Glomerular visceral epithelial cell (primary cell): ENCODE measurements around the gene NTN1.

ENCODE experiments used
- DNase-seq: peaks from one replicate; pipeline ENCODE4 v3.0.0-alpha.2; 2016; ENCODE audit errors: extremely low spot score

NTN1 gene

GRCh38 chr17:9158544-9159452 lies 137.5 kb downstream of the NTN1 start:
- no peak for DNase-seq

- DNase-seq = no peak
These were observed 141.1 kb downstream of the NTN1 start for GRCh38 chr17:9162275-9162985.

GRCh38 chr17:9166788-9167187 lies 145.5 kb downstream of the NTN1 start:
- DNase-seq = no peak

DNA sequence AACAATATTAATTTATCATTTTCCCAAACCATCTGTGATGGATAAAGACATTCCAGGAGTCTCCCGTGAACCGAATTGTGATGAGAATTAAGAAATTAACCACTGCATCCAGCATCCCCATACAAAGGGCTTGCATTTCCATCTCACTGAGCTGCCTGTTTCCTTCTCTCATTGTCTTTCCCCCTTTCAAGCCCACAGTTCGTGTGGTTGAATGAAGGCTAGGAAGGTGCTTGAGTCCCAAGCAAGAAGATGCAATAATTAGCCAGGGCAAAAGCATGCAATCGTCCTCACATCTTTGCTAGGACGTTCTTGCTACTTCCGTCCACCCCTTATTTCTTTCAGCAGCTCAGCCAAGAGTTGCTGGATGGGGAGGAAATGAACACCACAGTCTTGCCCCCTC lies 146.1 kb downstream of the NTN1 start:
- DNase-seq = no peak

- DNase-seq = no peak
These were observed 147.8 kb downstream of the NTN1 start for GRCh38 chr17:9169116-9169515.

DNA sequence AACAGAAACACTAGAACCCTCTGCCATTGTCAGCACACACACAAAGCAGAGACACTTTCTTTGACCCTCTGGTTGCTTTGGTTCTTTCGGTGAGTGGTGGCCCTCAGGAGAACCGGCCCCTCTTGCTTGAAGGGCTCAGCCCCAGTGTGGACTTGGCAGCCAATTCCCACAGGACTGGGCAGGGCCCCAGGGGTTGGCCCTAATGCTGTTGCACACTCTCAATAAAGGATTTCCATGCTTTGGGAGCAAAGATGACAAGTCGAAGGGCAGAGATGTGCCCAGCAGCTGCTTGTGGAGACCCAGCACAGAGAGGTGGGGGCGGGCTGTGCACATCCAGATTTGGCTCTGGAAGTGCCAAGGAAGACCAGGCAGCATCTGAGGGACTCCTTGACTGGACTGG lies 149.0 kb downstream of the NTN1 start:
- DNase-seq = no peak

DNA sequence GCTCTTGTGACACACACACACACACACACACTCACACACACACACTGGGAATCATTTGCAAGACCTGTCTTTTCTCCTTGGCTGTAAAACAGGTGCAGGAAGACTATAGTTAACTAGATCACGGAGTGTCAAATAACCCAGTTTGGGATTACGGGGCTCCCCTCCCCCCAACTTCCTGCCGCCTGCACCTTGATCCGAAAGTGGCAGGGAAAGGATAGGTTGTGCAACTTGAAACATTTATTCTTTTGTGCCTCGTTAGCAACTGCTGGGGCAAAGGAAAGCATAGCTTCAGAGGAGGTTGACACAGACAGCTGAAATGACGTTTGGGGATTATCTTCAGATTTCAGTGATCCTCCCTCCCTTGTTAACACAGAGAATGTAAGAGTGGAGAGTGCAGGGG lies 149.5 kb downstream of the NTN1 start:
- no peak for DNase-seq

DNA sequence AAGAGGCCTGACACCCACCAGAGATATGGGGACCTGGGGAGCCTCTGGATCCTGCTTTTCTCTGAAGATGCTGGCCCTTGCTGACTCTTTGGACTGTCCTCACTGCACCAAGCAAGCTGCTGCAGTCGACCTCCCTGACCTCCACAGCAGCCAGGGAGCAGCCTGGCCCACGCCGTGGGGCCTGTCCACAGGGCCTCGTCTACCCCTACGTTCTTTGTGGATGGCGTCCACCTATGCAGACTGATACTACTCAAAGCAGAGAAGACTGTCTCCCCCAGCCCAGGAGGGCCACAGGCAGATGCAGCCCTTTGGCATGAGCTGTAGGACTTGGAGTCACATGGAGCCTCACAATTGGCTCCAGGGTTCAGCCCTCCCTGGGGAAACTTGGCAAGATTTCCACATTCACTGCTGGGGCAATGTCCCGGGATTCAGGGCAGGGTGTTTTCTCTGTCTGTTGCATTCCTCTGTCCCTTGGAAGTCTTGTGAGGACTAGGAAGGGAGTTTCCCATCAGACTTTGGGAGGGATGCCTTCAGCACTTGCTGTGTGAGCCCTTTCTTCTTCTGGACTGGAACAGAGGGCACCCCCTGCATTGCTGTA lies 152.2 kb downstream of the NTN1 start:
- DNase-seq = no peak

DNA sequence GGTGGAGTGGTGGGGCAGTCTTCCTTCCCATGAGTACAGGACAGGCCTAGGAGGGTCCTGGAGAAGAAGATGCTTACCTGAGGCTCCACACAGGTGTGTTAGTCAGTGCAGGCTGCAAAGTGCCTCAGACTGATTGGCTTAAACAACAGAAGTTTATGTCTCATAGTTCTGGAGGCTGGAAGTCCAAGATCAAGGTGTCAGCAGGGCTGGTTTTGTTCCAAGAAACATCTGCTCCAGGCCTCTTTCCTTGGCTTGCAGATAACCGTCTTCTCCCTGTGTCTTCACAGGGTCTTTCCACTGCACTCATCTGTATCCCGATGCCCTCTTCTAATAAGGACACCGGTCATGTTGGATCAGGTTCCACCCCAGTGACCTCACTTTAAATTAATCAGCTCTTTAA lies 153.0 kb downstream of the NTN1 start:
- no peak for DNase-seq

GRCh38 chr17:9174779-9175574 lies 153.7 kb downstream of the NTN1 start:
- DNase-seq = no peak

- DNase-seq = no peak
These were observed 154.6 kb downstream of the NTN1 start for GRCh38 chr17:9175700-9176467.

DNA sequence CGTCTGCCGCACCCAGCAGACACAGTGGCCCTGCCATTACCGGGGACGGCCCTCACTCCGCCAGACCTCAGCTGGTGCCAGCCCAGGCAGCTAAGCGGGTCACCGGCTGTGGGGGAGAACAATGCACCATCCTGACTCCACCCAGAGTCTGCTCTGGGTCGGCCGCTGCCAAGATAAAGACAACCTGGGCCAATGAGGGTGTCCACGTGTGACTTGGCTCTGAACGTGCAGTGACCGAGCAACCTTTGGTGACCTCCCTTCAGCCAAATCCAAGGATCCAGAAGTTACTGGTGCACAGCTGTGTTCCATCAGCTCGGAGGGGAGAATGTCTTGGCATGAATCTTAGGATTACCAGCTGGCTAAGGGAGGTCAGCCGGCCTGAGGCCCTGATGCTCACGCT lies 155.9 kb downstream of the NTN1 start:
- no peak for DNase-seq

- DNase-seq = no peak
These were observed 157.0 kb downstream of the NTN1 start for GRCh38 chr17:9178319-9178718.

DNA sequence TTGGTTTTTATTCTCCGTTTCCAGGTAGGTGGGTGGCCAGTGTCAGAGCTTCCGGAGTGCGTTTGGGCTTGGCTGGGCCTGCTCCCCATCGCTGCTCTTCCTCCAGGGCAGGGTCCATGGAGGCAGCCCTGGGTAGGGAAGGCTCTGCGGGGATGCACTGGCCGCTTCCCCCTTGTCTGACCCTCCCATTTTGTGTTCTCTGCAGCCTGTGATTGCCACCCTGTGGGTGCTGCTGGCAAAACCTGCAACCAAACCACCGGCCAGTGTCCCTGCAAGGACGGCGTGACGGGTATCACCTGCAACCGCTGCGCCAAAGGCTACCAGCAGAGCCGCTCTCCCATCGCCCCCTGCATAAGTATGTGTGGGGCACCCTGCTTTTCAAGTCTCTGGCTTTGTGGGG lies 158.3 kb downstream of the NTN1 start:
- no peak for DNase-seq

DNA sequence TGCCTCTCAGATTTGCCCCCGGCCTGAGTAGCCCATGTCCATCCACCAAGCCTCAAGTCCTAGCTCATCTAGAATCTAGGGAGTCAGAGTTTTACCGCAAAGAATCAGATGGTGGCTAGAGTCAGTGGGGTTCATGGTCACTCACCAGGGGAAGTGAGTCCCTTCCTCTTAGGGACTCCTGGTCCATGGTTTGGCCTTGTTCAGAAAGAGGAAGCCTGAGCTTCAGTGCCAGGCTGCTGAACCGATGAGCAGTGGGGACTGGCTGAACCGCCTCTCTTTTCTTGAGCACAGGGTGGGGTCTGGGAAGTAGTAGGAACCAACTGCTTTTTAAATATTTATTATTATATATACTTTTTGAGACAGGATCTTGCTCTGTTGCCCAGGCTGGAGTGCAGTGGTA lies 160.3 kb downstream of the NTN1 start:
- DNase-seq = no peak

DNA sequence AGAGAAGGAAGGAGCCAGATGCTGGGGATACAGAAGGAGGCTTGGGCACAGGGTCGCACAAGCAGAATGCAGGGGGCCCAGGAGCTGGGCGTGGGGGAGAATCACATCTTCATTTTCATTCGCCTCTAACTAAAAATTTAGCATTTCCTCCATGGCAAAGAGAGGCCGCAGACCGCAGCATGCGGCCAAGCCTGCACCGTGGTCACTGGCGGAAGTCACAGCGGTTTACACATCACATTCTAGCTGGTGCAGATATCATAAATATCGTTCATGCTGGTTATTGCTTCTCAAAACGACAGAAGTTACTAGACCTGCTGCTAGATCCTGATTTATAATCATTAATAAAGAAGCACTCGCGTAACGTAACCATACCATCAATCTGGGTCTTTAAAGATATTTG lies 162.0 kb downstream of the NTN1 start:
- DNase-seq = no peak

- no peak for DNase-seq
These were observed 163.8 kb downstream of the NTN1 start for GRCh38 chr17:9185142-9185541.

- DNase-seq = no peak
These were observed 164.5 kb downstream of the NTN1 start for GRCh38 chr17:9185688-9186284.

DNA sequence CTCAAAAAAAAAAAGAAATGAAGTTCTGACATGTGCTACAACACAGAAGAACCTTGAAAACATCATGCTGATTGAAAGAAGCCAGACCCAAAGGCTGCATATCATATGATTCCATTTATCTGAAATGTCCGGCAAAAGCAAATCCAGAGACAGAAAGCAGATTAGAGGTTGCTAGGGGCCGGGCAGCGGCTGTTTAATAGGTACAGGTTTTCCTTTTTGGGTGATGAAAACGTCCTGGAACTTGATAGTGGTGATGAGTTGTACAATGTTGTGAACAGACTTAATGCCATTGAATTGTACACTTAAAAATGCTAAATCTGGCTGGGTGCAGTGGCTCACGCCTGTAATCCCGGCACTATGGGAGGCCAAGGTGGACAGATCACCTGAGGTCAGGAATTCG lies 166.5 kb downstream of the NTN1 start:
- no peak for DNase-seq

- DNase-seq = no peak
These were observed 167.1 kb downstream of the NTN1 start for GRCh38 chr17:9188367-9188766.

- no peak for DNase-seq
These were observed 168.6 kb downstream of the NTN1 start for GRCh38 chr17:9189870-9190269.
